Dermis lymphatic vessel endothelial cell (primary cell): ENCODE data around the gene HTR2C. TPM values are rescaled to one million over a fixed set of nuclear protein-coding genes. Genes with fewer than 3 reads are reported as not detected.

Experiments
- total RNA-seq: library from RNA; depleted of rRNA; stranded (reverse); fragments of >200 nt; gene quantifications from 2 replicates; pipeline ENCODE4 v1.2.1, GENCODE V29; 2014

The HTR2C gene
- total RNA-seq, result not detected in 2 replicates

GRCh38 chrX:114583646-114584374 lies at the start of gene HTR2C:
Gene HTR2C, plus strand, starts transcription at chrX:114584086. Its CDS starts 142,851 bp downstream, at chrX:114726937.

